Right lobe of liver (tissue), 6 donors: ENCODE results near the gene RDX. TPM values are rescaled to one million over a fixed set of nuclear protein-coding genes. Genes with fewer than 3 reads are reported as not detected.
A peak's percentile ranks its signal among the peaks of the same experiment; 100 is the strongest.

ENCODE experiments used
- ATAC-seq, 4 donors: fragments of 200-7000 bp; cut with Tn5 transposase; one replicate each; pipeline ENCODE4 v1.9.1; 2020; ENCODE audit warnings: mild to moderate bottlenecking in 4 of 4, moderate library complexity in 4 of 4
- DNase-seq, 3 donors: peaks; one replicate each; pipeline ENCODE4 v3.0.0-alpha.2; 2020
- H3K27ac ChIP-seq, 3 donors: fragments of 200-600 bp; one replicate each; pipeline ENCODE4 v1.8.0; 2022
- H3K27me3 ChIP-seq, 2 donors: fragments of 200-600 bp; one replicate each; pipeline ENCODE4 v1.8.0; 2022
- H3K36me3 ChIP-seq, 4 donors: fragments of 200-600 bp; sonication (generic) in 1 of 4; one replicate each; pipeline versions ENCODE4 v1.5.1 to v1.8.0; 2017 to 2022; ENCODE audit warnings: control low read depth in 1 of 4
- H3K4me1 ChIP-seq, 4 donors: fragments of 200-600 bp; sonication (generic) in 1 of 4; one replicate each; pipeline versions ENCODE4 v1.5.1 to v1.8.0; 2017 to 2022; ENCODE audit warnings: control low read depth in 1 of 4
- H3K4me3 ChIP-seq, 3 donors: fragments of 200-600 bp; one replicate each; pipeline ENCODE4 v1.8.0; 2022
- H3K9me3 ChIP-seq, 4 donors: fragments of 200-600 bp; sonication (generic) in 1 of 4; one replicate each; pipeline versions ENCODE4 v1.5.1 to v1.8.0; 2017 to 2022; ENCODE audit warnings: control low read depth in 1 of 4
- POLR2A ChIP-seq: fragments of 450-650 bp; IDR thresholded peaks from one replicate; pipeline ENCODE4 v1.6.1; 2017; ENCODE audit warnings: antibody characterized with exemption, mild to moderate bottlenecking
- WGBS: methylation state at CpG from one replicate; pipeline ENCODE4 v1.1.6; 2018; ENCODE audit warnings: low coverage, low lambda C conversion rate; ENCODE audit not compliant: insufficient coverage; ENCODE audit errors: missing lambda C conversion rate; 5-methylcytosine and 5-hydroxymethylcytosine counted together
- intact Hi-C, 2 donors: fragments of 100-400 bp; cut with DNase I; formaldehyde crosslinking; loops; one replicate each; pipeline versions ENCODE4 v1.11.2 to v1.14.1; 2022
- total RNA-seq, 6 experiments: library from RNA; depleted of rRNA in 2 of 6; stranded (reverse); fragments of >200 nt in 2 of 6; fragmentation: NEBNext Ultra II Directional in 3 of 6; extraction: Animal tissue kit (Norgen Biotek cat#: 25700) in 3 of 6; gene quantifications; one replicate each; pipeline versions ENCODE4 v1.1.0 to v1.2.4, GENCODE V29; 2016 to 2023
- TF ChIP-seq, protein P1 (sequence below), 4 donors: fragments of 200-600 bp in 3 of 4; fragments of 450-650 bp in 1 of 4; IDR thresholded peaks; one replicate each; pipeline versions ENCODE4 v1.5.1 to v1.8.0; 2016 to 2022; ENCODE audit warnings: antibody characterized with exemption in 4 of 4, mild to moderate bottlenecking in 2 of 4
- donor health status: DM: no; HTN: yes; CAD: no.
- donor health status: DM: no; HTN: no; CAD: no.
- donor health status: DM: no; HTN: no; CAD: no.
- donor health status: DM: no; HTN: yes; CAD: no.
- donor health status: DM: no; HTN: yes; CAD: no.

RDX gene
- total RNA-seq, 6 experiments from 2014 or later = 47.1 to 87.8 (median 81.8) TPM

DNA sequence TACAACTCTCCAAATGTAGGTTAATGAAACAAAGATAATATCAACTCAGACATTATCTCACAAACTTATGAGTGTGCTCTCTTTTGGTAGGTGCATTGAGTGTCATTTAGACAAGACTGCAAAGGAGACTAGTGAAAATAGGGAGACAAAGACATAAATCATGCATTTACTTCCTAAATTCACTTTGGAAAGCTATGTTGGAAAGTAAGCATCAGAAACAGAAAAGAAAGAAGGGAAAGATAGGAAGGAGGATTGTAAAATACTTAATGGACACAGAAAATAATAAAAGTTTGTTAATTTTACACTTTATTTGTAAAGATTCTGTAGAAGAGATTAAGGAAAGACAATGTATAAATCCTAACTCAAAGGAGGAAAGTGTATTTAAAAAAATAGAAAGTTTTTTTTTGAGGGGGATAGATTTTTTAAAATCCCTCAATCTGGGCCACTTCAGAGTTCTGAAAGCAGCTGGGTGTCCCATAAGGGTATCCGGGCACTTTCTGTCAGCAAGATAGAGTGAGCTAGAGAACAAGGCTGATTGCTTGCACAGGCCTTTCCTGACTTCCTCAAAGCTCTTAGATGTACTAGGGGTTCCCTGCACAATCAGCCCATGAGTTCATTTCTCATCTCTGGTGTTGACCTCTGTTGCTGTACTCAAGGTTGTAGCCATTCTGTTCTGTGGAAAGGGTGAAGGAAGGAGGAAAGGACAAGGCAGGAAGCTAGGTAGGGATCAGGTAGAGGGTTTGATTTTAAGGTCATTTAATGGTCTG is 22.4 kb upstream of the RDX start:
- no peak overlapping the region for H3K4me3 ChIP-seq
- TF ChIP-seq, protein P1, sequence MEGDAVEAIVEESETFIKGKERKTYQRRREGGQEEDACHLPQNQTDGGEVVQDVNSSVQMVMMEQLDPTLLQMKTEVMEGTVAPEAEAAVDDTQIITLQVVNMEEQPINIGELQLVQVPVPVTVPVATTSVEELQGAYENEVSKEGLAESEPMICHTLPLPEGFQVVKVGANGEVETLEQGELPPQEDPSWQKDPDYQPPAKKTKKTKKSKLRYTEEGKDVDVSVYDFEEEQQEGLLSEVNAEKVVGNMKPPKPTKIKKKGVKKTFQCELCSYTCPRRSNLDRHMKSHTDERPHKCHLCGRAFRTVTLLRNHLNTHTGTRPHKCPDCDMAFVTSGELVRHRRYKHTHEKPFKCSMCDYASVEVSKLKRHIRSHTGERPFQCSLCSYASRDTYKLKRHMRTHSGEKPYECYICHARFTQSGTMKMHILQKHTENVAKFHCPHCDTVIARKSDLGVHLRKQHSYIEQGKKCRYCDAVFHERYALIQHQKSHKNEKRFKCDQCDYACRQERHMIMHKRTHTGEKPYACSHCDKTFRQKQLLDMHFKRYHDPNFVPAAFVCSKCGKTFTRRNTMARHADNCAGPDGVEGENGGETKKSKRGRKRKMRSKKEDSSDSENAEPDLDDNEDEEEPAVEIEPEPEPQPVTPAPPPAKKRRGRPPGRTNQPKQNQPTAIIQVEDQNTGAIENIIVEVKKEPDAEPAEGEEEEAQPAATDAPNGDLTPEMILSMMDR (IDR thresholded peaks at IDR 0.05) = no peak
- H3K27ac ChIP-seq = no peak overlapping the region
- DNase-seq = no peak
- H3K27me3 ChIP-seq = no peaks in the 10 kb centered on the region
- no peaks in the 10 kb centered on the region for H3K9me3 ChIP-seq
- WGBS = 80% methylated on average over 1 of the region's 1 CpG
- ATAC-seq = peak; percentile 19 to 59 (median 23)
- intact Hi-C loops = no loop called here
- H3K36me3 ChIP-seq = no peaks in the 10 kb centered on the region
- H3K4me1 ChIP-seq = no peaks in the 10 kb centered on the region

DNA sequence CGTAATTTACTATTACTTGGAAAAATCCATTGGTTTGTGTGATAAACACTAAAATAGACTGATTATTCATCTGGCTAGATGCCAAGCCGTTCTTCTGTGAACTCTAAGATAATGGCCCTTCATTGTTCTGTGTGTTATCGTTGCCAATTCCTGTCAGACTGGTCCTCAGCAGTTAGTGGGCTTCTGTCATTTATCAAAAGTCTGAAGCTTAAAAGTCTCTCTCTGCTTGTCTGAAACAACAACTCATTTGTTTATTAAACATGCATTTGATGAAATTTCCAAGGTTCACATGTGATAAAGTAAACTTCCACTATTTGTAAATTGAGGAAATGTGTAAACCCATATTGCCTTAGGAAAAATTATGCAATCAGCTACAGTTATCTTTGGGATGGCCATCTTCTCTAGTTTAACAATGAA is 21.1 kb upstream of the RDX start:
- Histone ChIP-seq H3K27ac (no peak overlapping the region), H3K36me3 (no peaks in the 10 kb centered on the region), H3K4me3 (no peak overlapping the region), H3K27me3 (no peaks in the 10 kb centered on the region), H3K4me1 (no peaks in the 10 kb centered on the region), H3K9me3 (no peaks in the 10 kb centered on the region)
- intact Hi-C loops = no loop called here
- TF ChIP-seq POLR2A = no peak
- TF ChIP-seq, protein P1 (IDR thresholded peaks at IDR 0.05) = no peak
- ATAC-seq = peak; percentile 64 to 84 (median 77)
- 43% methylated on average over 3 of the region's 3 CpGs for WGBS
- no peak for DNase-seq

DNA sequence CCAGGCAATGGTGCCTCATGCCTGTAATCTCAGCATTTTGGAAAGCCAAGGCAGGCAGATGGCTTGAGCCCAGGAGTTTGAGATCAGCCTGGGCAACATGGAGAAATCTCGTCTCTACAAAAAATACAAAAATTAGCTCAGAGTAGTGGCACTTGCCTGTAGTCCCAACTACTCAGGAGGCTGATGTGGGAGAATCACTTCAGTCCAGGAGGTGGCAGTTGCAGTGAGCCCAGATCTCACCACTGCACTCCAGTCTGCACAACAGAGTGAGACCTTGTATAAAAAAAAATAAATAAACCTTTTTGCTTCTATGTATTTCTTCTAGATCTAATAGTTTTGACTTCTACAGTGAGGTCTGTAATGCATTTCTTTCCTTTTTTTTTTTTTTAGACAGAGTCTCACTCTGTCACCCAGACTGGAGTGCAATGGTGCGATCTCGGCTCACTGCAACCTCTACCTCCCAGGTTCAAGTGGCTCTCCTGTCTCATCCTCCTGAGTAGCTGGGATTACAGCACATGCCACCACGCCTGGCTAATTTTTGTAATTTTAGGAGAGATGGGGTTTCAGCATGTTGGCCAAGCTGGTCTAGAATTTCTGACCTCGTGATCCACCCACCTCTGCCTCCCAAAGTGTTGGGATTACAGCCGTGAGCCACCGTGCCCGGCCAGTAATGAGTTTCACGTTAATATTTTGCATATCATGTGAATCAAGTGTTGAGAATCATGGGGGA is 18.1 kb upstream of the RDX start:
- no peak overlapping the region for H3K27ac ChIP-seq
- no peaks in the 10 kb centered on the region for H3K4me1 ChIP-seq
- ATAC-seq (no peak), DNase-seq (no peak)
- H3K9me3 ChIP-seq = no peaks in the 10 kb centered on the region
- intact Hi-C loops = no loop called here
- WGBS = 91% methylated on average over 8 of the region's 9 CpGs
- H3K27me3 ChIP-seq = no peaks in the 10 kb centered on the region
- no peak overlapping the region for H3K4me3 ChIP-seq
- TF ChIP-seq, protein P1 (IDR thresholded peaks at IDR 0.05) = no peak
- TF ChIP-seq POLR2A = no peak
- no peaks in the 10 kb centered on the region for H3K36me3 ChIP-seq

DNA sequence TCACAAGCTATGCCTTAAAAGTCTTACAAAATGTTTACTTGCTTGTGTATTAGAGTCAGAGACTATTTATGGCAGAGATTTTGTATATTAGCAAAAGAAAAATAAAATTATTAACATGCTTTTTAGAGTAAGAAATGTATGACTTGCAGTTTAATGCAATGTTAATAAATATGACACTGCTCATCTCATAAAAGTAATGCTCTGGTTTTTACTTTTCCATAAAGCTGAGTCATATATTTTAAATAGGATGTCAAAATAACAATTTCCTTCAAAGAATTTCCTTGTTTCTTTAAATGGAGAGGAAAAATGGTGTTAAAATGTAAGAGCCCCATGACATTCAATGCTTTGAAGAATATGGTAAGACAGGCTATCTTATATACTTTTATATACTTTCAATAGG is 16.3 kb upstream of the RDX start:
- H3K4me3 ChIP-seq = no peak overlapping the region
- no peak for TF ChIP-seq POLR2A
- TF ChIP-seq, protein P1 (IDR thresholded peaks at IDR 0.05) = no peak
- no peak for DNase-seq
- H3K9me3 ChIP-seq = no peaks in the 10 kb centered on the region
- H3K27me3 ChIP-seq = no peaks in the 10 kb centered on the region
- ATAC-seq = no peak
- H3K4me1 ChIP-seq = no peaks in the 10 kb centered on the region
- no peaks in the 10 kb centered on the region for H3K36me3 ChIP-seq
- intact Hi-C loops = no loop called here
- no peak overlapping the region for H3K27ac ChIP-seq
